Uterus (tissue), 2 donors: ENCODE data around the gene MPND.

Source experiments
- POLR2A ChIP-seq, 2 donors: fragments of 450-650 bp; IDR thresholded peaks; one replicate each; pipeline ENCODE4 v1.6.1; 2016; ENCODE audit warnings: antibody characterized with exemption in 2 of 2, mild to moderate bottlenecking in 1 of 2, moderate library complexity in 1 of 2
- TF ChIP-seq, protein P1 (sequence below), 4 experiments: fragments of 200-600 bp in 2 of 4; fragments of 450-650 bp in 2 of 4; sonication (generic) in 2 of 4; IDR thresholded peaks; one replicate each; pipeline ENCODE4 v1.5.1; 2016 to 2019; ENCODE audit warnings: antibody characterized with exemption in 4 of 4, mild to moderate bottlenecking in 2 of 4, moderate library complexity in 1 of 4

GRCh38 chr19:4376671-4376990, 33.3 kb downstream of the MPND start:
- TF ChIP-seq, protein P1, sequence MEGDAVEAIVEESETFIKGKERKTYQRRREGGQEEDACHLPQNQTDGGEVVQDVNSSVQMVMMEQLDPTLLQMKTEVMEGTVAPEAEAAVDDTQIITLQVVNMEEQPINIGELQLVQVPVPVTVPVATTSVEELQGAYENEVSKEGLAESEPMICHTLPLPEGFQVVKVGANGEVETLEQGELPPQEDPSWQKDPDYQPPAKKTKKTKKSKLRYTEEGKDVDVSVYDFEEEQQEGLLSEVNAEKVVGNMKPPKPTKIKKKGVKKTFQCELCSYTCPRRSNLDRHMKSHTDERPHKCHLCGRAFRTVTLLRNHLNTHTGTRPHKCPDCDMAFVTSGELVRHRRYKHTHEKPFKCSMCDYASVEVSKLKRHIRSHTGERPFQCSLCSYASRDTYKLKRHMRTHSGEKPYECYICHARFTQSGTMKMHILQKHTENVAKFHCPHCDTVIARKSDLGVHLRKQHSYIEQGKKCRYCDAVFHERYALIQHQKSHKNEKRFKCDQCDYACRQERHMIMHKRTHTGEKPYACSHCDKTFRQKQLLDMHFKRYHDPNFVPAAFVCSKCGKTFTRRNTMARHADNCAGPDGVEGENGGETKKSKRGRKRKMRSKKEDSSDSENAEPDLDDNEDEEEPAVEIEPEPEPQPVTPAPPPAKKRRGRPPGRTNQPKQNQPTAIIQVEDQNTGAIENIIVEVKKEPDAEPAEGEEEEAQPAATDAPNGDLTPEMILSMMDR (IDR thresholded peaks at IDR 0.05) = no peak
- no peak for TF ChIP-seq POLR2A (IDR thresholded peaks at IDR 0.05)
